ENCODE data around the gene SIX2. TPM values are rescaled to one million over a fixed set of nuclear protein-coding genes. Genes with fewer than 3 reads are reported as not detected.

Gene SIX2
- total RNA-seq, 2 experiments from 2014 or later: not detected

GRCh38 chr2:45033302-45033701 is 24.1 kb upstream of the SIX2 start:
- BruUV-seq (replicated peaks): no TSS peak
- no peaks in the 10 kb centered on the region for H3K9me3 ChIP-seq (ENCODE audit: low read length)
- no peaks in the 10 kb centered on the region for H4K20me1 ChIP-seq (ENCODE audit: insufficient read depth, low read length)
- ChIA-PET CTCF (ENCODE audit: unreplicated experiment) (no interaction called here), POLR2A (interaction anchor here (0.6 kb wide), 1 partner anchor 8 kb away, joined by 3 read pairs; no protein-coding TSS in a partner anchor)
- H3K36me3 ChIP-seq (ENCODE audit: insufficient read depth, low read length): no peaks in the 10 kb centered on the region
- DNase-seq (ENCODE audit: low spot score): no peak
- H3K4me1 ChIP-seq (ENCODE audit: insufficient read depth, low read length, poor library complexity, severe bottlenecking): no peaks in the 10 kb centered on the region
- H3K4me3 ChIP-seq (ENCODE audit: low read depth, low read length, poor library complexity, severe bottlenecking): no peak overlapping the region
- no peak overlapping the region for H3K4me2 ChIP-seq (ENCODE audit: low read length)
- no peaks in the 10 kb centered on the region for H3K79me2 ChIP-seq (ENCODE audit: insufficient read depth, low read depth, low read length)
- TF ChIP-seq CTCF (conservative IDR thresholded peaks at IDR 0.05; ENCODE audit: low read length) (no peak), EZH2phosphoT487 (IDR thresholded peaks at IDR 0.05; ENCODE audit: borderline replicate concordance, low read depth, low read length) (no peak)
- no peak overlapping the region for H2AFZ ChIP-seq (ENCODE audit: low read length)
- no peaks in the 10 kb centered on the region for H3K9me2 ChIP-seq (ENCODE audit: insufficient read depth, low read length)
- intact Hi-C loops (cut with micrococcal nuclease; ENCODE audit: unreplicated experiment): no loop called here
- H3K27ac ChIP-seq (ENCODE audit: low read depth, low read length, poor library complexity, severe bottlenecking): no peak overlapping the region

- BruUV-seq (replicated peaks): no TSS peak
Observed at GRCh38 chr2:45031028-45031427, 21.8 kb upstream of the SIX2 start.

More at GRCh38 chr2:45031028-45031427, 21.8 kb upstream of the SIX2 start:
- H3K4me3 ChIP-seq (ENCODE audit: low read depth, low read length, poor library complexity, severe bottlenecking): no peak overlapping the region
- intact Hi-C loops (cut with micrococcal nuclease; ENCODE audit: unreplicated experiment): no loop called here
- no peaks in the 10 kb centered on the region for H3K9me3 ChIP-seq (ENCODE audit: low read length)
- no peaks in the 10 kb centered on the region for H3K36me3 ChIP-seq (ENCODE audit: insufficient read depth, low read length)
- no peaks in the 10 kb centered on the region for H4K20me1 ChIP-seq (ENCODE audit: insufficient read depth, low read length)
- CTCF ChIA-PET (ENCODE audit: unreplicated experiment): no interaction called here
- no peak overlapping the region for H2AFZ ChIP-seq (ENCODE audit: low read length)
- H3K27ac ChIP-seq (ENCODE audit: low read depth, low read length, poor library complexity, severe bottlenecking): no peak overlapping the region
- no peak for DNase-seq (ENCODE audit: low spot score)
- no peak overlapping the region for H3K4me2 ChIP-seq (ENCODE audit: low read length)
- H3K9me2 ChIP-seq (ENCODE audit: insufficient read depth, low read length): no peaks in the 10 kb centered on the region
- no peaks in the 10 kb centered on the region for H3K4me1 ChIP-seq (ENCODE audit: insufficient read depth, low read length, poor library complexity, severe bottlenecking)
- TF ChIP-seq EZH2phosphoT487 (IDR thresholded peaks at IDR 0.05; ENCODE audit: borderline replicate concordance, low read depth, low read length) (no peak), CTCF (conservative IDR thresholded peaks at IDR 0.05; ENCODE audit: low read length) (no peak)
- no peaks in the 10 kb centered on the region for H3K79me2 ChIP-seq (ENCODE audit: insufficient read depth, low read depth, low read length)
- POLR2A ChIA-PET: no interaction called here
